Glutamatergic neuron (in vitro differentiated cells): ENCODE measurements around the gene CLOCK. TPM values are rescaled to one million over a fixed set of nuclear protein-coding genes. Genes with fewer than 3 reads are reported as not detected.

ENCODE experiments used
- DNase-seq: peaks from one replicate; pipeline ENCODE4 v3.0.0; 2022
- H3K27ac Mint-ChIP-seq: one replicate; pipeline ENCODE4 v1.8.0; 2020; ENCODE audit warnings: mild to moderate bottlenecking, mixed read lengths, inconsistent platforms; ENCODE audit not compliant: unreplicated experiment
- H3K27me3 Mint-ChIP-seq: one replicate; pipeline ENCODE4 v1.8.0; 2020; ENCODE audit warnings: mild to moderate bottlenecking, moderate library complexity, mixed read lengths, inconsistent platforms; ENCODE audit not compliant: unreplicated experiment
- H3K36me3 Mint-ChIP-seq: one replicate; pipeline ENCODE4 v1.8.0; 2020; ENCODE audit warnings: mild to moderate bottlenecking, mixed read lengths, inconsistent platforms; ENCODE audit not compliant: unreplicated experiment
- H3K4me1 Mint-ChIP-seq: one replicate; pipeline ENCODE4 v1.8.0; 2020; ENCODE audit warnings: mild to moderate bottlenecking, low read depth, mixed read lengths, inconsistent platforms; ENCODE audit not compliant: unreplicated experiment
- H3K4me3 Mint-ChIP-seq: one replicate; pipeline ENCODE4 v1.8.0; 2020; ENCODE audit warnings: mild to moderate bottlenecking, mixed read lengths, inconsistent platforms; ENCODE audit not compliant: unreplicated experiment
- H3K9me3 Mint-ChIP-seq: one replicate; pipeline ENCODE4 v1.8.0; 2020; ENCODE audit warnings: mild to moderate bottlenecking, moderate library complexity, mixed read lengths, inconsistent platforms; ENCODE audit not compliant: unreplicated experiment
- total RNA-seq: library from RNA; stranded (reverse); fragmentation: NEBNext Ultra II Directional; extraction: Animal tissue kit (Norgen Biotek cat#: 25700); gene quantifications from one replicate; pipeline ENCODE4 v1.2.1, GENCODE V29; 2021; ENCODE audit not compliant: unreplicated experiment
- TF ChIP-seq, protein P1 (sequence below): fragments of 200-600 bp; sonication (generic); IDR thresholded peaks from one replicate; pipeline ENCODE4 v1.5.0; 2021; ENCODE audit not compliant: partially characterized antibody, unreplicated experiment

CLOCK gene
- total RNA-seq, 1 donor from 2014 or later: 7.6 TPM

DNA sequence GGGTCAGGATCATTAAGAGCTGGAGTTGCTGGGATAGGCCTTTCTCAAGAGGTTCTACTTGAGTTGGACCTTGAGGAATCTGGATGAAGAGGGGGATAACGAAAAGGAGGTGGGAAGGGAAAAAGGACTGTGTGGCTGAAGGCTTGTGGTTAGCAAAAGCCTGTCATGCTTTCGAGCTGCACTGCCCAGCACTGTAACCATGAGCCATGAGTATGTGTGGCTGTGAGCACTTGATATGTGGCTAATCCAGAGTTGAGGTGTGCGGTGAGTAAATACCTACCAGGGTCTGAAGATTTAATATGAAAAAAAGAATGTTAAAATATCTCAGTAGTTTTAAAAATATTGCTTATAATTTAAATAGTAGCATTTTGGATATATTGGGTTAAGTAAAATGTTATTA, 139.6 kb downstream of the CLOCK start:
- TF ChIP-seq, protein P1, sequence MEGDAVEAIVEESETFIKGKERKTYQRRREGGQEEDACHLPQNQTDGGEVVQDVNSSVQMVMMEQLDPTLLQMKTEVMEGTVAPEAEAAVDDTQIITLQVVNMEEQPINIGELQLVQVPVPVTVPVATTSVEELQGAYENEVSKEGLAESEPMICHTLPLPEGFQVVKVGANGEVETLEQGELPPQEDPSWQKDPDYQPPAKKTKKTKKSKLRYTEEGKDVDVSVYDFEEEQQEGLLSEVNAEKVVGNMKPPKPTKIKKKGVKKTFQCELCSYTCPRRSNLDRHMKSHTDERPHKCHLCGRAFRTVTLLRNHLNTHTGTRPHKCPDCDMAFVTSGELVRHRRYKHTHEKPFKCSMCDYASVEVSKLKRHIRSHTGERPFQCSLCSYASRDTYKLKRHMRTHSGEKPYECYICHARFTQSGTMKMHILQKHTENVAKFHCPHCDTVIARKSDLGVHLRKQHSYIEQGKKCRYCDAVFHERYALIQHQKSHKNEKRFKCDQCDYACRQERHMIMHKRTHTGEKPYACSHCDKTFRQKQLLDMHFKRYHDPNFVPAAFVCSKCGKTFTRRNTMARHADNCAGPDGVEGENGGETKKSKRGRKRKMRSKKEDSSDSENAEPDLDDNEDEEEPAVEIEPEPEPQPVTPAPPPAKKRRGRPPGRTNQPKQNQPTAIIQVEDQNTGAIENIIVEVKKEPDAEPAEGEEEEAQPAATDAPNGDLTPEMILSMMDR: no peak
- Mint-ChIP-seq H3K4me3 (no peak overlapping the region), H3K4me1 (peaks cover 19% of the 10 kb centered on the region), H3K36me3 (no peaks in the 10 kb centered on the region), H3K27me3 (peaks cover 3% of the 10 kb centered on the region), H3K27ac (no peak overlapping the region), H3K9me3 (no peaks in the 10 kb centered on the region)
- no peak for DNase-seq

DNA sequence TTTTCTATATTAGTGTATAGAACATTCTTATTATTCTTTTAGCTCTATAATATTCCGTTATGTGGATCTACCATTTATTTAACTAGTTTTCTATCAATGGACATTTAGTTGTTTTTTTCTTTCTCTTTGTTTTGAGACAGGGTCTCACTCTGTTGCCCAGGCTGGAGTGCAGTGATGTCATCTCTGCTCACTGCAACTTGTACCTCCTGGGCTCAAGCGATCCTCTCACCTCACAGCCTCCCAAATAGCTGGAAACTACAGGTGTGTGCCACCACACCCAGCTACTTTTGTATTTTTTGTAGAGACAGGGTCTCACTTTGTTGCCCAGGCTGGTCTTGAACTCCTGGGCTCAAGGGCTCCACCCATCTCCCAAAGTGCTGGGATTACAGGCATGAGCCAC, 140.2 kb downstream of the CLOCK start:
- Mint-ChIP-seq H3K27ac (no peak overlapping the region), H3K4me3 (no peak overlapping the region), H3K9me3 (no peaks in the 10 kb centered on the region), H3K27me3 (peaks cover 3% of the 10 kb centered on the region), H3K36me3 (no peaks in the 10 kb centered on the region), H3K4me1 (peaks cover 19% of the 10 kb centered on the region)
- DNase-seq: no peak
- TF ChIP-seq, protein P1: no peak

DNA sequence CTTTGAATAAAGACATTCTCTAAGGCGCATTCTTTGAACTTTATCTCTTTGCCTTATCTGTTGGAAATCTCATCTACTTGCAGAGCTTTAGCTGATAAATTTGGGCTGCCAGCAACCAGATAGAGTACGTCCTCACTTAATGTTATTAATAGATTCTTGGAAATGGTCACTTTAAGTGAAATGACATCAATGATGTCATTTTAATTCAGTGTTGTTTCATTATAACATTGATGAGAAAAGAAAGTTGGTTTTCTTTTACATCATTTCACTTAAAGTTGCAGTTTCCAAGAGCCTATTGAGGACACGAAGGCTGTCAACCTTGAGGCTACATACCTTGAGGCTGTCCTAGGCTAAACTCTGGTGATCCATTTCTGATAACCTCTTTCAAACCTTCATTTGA, 141.6 kb downstream of the CLOCK start:
- TF ChIP-seq, protein P1: no peak
- no peaks in the 10 kb centered on the region for H3K9me3 Mint-ChIP-seq
- H3K4me1 Mint-ChIP-seq: peaks cover 17% of the 10 kb centered on the region
- peaks cover 3% of the 10 kb centered on the region for H3K27me3 Mint-ChIP-seq
- no peaks in the 10 kb centered on the region for H3K36me3 Mint-ChIP-seq
- no peak for DNase-seq
- H3K27ac Mint-ChIP-seq: no peak overlapping the region
- no peak overlapping the region for H3K4me3 Mint-ChIP-seq

DNA sequence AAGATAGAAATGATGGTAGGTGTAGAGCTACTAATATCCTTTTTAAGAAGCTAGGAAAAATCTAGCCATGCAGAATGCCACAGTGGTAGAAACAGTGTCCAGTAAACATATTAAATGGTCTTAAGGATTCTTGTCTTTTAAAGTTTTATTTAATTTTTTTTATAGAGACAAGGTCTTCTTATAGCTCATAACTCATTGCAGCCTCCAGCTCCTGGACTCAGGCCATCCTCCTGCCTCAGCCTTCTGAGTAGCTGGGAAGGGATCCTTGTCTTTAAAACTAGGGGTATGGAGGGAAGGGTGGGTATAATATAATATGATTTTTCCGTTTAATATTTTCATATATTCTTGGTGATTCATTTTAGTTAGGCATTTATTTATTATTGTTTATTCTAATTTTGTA, 147.1 kb downstream of the CLOCK start:
- Mint-ChIP-seq H3K27ac (peak overlapping the region; percentile 79), H3K27me3 (peaks cover 7% of the 10 kb centered on the region)

DNA sequence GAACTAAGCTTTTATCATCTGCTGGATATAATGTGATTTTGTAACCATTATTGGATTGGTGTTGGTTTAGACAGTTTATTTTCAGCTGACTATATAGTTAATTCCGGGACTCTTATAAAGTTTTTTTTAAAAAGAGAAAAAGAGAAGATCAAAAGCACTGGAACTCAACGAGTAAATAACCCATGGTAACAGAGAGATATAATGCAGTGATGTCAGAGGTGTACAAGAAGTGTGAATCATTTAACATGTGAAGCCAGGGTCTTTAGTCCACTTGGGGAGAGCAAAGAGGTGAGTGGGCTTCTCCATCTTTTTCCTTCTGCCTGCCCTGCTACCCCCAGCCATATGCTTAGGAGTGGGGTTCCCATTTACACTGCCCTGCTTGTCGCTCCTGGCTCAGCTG, 147.7 kb downstream of the CLOCK start:
- peaks cover 14% of the 10 kb centered on the region for H3K4me1 Mint-ChIP-seq
- H3K27ac Mint-ChIP-seq: peak overlapping the region; percentile 79

More for the DNA sequence above, 147.1 kb downstream of the CLOCK start:
- Mint-ChIP-seq H3K4me1 (peaks cover 10% of the 10 kb centered on the region), H3K4me3 (peak overlapping the region; percentile 97), H3K36me3 (no peaks in the 10 kb centered on the region), H3K9me3 (peaks cover 11% of the 10 kb centered on the region)
- TF ChIP-seq, protein P1: no peak
- no peak for DNase-seq

More for the DNA sequence above, 147.7 kb downstream of the CLOCK start:
- H3K9me3 Mint-ChIP-seq: peaks cover 13% of the 10 kb centered on the region
- peak; percentile 22 for DNase-seq
- no peaks in the 10 kb centered on the region for H3K36me3 Mint-ChIP-seq
- H3K27me3 Mint-ChIP-seq: peaks cover 11% of the 10 kb centered on the region
- H3K4me3 Mint-ChIP-seq: peak overlapping the region; percentile 97
- TF ChIP-seq, protein P1: no peak
